ENCODE data around the gene MAP6.

MAP6 gene

GRCh38 chr11:75547617-75548058 is 121.2 kb downstream of the MAP6 start:
- DNase-seq = peak; percentile 67 to 76 (median 75)

GRCh38 chr11:75547177-75547576 is 121.7 kb downstream of the MAP6 start:
- DNase-seq = no peak

- DNase-seq = no peak
Observed at GRCh38 chr11:75543806-75544205, 125.0 kb downstream of the MAP6 start.

GRCh38 chr11:75542088-75542438 is 126.8 kb downstream of the MAP6 start:
- no peak for DNase-seq

- DNase-seq = no peak
Observed at GRCh38 chr11:75541193-75542087, 127.4 kb downstream of the MAP6 start.

GRCh38 chr11:75539459-75540334 is 129.1 kb downstream of the MAP6 start:
- no peak for DNase-seq

GRCh38 chr11:75538150-75538942 is 130.5 kb downstream of the MAP6 start:
- no peak for DNase-seq

GRCh38 chr11:75537740-75538139 is 131.1 kb downstream of the MAP6 start:
- DNase-seq = no peak

All from suppressor macrophage treated with lipopolysaccharide for 1 hour (primary cell).